ENCODE data around the gene GCK. TPM values are rescaled to one million over a fixed set of nuclear protein-coding genes. Genes with fewer than 3 reads are reported as not detected.

GCK gene
- total RNA-seq, 2 experiments from 2014 or later = 0.53 to 1.3 TPM

DNA sequence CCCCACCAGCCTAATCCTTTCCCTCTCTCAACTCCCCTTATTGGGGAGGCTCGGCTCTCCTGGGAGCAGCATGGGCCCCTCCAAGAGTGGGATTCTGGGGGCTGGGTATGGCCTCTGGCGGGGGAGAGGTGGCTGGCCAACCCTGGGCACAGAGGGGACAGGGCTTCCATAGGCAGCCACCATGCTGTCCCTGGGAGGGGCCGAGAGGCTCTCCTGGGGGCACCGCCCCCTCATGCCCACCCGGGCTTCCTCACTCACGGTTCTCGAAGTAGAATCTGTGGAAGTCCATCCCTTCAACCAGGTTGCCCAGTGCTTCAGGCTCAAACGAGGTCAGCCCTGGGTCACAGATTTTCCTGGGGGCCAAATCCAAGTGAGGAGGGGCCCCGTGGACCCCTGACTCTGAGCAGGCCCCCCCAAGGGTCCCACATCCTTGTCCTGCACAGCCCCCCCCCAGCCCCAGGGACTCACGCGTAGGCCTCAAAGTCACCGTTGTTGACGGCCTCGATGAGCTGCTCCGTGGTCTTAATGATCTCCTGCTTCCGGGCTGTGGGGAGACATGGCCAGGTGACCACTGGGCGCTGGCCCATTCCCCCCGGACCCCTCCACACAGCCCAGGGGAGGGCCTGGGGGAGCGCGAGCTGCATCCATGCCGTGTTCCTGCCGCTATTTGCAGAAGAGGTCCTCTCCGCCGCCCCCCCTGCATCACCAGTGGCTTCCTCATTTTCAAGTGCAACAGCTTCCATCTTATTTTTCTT lies 31.3 kb upstream of the GCK start:
- POLR2A ChIA-PET = no interaction called here
- Mint-ChIP-seq H3K9me3 (ENCODE audit: low read depth) (no peaks in the 10 kb centered on the region), H3K27ac (no peak overlapping the region), H3K4me3 (no peak overlapping the region), H3K27me3 (no peaks in the 10 kb centered on the region), H3K4me1 (no peaks in the 10 kb centered on the region), H3K36me3 (ENCODE audit: low read depth) (no peaks in the 10 kb centered on the region)
- no peak for ATAC-seq
- intact Hi-C loops (cut with DNase I, micrococcal nuclease) = no loop called here
- CTCF ChIA-PET = interaction anchor here (0.5 kb wide), 1 partner anchor 503 kb away, joined by 3 read pairs; no protein-coding TSS in a partner anchor
- DNase-seq = no peak

DNA sequence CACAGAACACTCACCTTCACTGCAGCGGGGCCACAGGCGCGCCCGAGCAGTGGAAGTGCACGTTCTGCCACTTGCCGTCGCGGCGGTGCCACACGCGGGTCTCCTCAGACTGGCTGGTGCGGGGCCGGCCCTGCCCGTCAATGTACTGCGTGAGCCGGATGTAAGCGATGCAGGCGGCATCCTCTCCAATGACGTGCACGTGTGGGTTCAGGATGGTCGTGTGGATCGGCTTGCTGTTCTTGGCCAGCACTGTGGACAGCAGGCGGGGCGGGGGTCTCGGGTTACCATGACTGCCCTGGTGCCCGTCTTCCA lies 30.8 kb upstream of the GCK start:
- Mint-ChIP-seq H3K27me3 (no peaks in the 10 kb centered on the region), H3K4me1 (no peaks in the 10 kb centered on the region), H3K9me3 (ENCODE audit: low read depth) (no peaks in the 10 kb centered on the region), H3K4me3 (no peak overlapping the region), H3K27ac (no peak overlapping the region), H3K36me3 (ENCODE audit: low read depth) (no peaks in the 10 kb centered on the region)
- intact Hi-C loops (cut with DNase I, micrococcal nuclease) = no loop called here
- ATAC-seq = no peak
- no peak for DNase-seq
- POLR2A ChIA-PET = no interaction called here
- CTCF ChIA-PET = no interaction called here

DNA sequence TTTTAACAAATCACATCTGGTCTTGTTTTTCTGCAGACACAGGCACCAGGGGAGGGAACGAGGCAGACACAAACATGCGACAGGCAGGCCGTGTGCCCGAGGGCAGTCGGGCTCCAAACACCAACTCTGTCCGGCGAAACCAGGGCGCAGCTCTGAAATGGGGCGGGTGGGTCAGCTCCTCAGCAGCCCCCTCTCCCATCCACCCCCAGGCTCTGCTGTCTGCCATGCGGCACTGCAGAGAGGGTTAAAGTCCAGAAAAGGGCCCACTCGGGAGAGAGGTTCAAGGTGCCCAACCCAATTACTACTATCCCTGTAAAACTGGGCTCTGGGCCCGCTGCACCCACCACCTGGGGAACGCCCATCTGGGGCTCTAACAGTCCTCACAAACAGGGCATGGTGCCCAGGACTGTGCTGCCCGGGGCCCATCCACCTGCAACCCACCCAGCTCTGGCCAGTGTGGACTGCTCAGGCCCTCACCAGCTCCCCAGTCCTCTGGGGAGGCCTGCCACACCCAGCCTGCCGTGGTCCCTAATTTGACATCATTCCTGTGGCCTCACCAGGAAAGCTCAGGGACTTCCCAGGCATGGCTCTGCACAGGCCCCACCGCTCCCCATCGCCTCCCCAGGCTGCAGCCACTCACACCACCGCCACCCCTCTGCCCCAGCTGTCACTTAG lies 30.3 kb upstream of the GCK start:
- no peak overlapping the region for H3K27ac Mint-ChIP-seq
- POLR2A ChIA-PET = interaction anchor here (0.6 kb wide), 1 partner anchor 132 kb away, joined by 3 read pairs; no protein-coding TSS in a partner anchor
- no peaks in the 10 kb centered on the region for H3K36me3 Mint-ChIP-seq (ENCODE audit: low read depth)
- DNase-seq = no peak
- ATAC-seq = no peak
- no peaks in the 10 kb centered on the region for H3K27me3 Mint-ChIP-seq
- intact Hi-C loops (cut with DNase I, micrococcal nuclease) = no loop called here
- CTCF ChIA-PET = interaction anchor here (0.6 to 1.0 kb wide), 2 partner anchors 21 to 49 kb away, joined by 3 read pairs; no protein-coding TSS in a partner anchor
- no peaks in the 10 kb centered on the region for H3K4me1 Mint-ChIP-seq
- no peak overlapping the region for H3K4me3 Mint-ChIP-seq
- no peaks in the 10 kb centered on the region for H3K9me3 Mint-ChIP-seq (ENCODE audit: low read depth)

DNA sequence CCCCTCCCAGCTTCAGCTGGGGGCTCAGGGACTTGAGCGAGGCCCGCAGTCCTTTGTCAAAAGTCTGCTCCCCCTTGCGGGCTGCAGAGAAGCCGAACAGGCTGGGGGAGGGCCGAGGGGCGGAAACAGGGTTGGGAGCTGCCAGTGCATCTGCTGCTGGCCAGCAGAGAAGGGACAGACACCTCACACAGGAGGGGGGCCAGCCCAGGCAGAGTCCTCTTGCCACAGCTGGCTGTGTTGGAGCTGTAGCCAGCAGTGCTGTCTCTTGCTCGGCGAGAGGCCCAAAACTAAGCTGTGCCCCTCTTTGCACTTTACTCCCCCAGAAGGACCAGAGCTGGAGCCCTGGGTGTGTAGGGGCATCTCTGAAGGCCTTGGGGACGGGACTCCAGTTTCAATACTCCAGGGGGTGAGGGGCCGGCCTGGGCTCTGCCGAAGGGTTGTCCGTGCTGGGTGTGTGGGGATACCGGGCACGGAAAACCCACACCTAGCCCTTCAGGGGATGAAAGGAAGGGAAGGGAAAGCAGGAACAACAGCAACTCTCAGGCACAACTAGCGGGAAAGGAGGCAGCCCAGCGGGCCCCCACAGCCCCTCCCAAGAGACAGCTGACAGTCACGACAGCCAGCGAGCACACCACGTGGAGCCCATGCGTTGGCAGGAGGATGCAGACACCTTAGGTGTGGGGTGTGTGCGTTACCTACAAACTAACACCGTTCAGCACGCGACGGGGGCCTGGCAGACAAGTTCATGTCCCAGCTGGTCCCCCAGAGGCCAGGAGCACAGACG lies 29.4 kb upstream of the GCK start:
- POLR2A ChIA-PET = no interaction called here
- no peaks in the 10 kb centered on the region for H3K9me3 Mint-ChIP-seq (ENCODE audit: low read depth)
- no peak for DNase-seq

DNA sequence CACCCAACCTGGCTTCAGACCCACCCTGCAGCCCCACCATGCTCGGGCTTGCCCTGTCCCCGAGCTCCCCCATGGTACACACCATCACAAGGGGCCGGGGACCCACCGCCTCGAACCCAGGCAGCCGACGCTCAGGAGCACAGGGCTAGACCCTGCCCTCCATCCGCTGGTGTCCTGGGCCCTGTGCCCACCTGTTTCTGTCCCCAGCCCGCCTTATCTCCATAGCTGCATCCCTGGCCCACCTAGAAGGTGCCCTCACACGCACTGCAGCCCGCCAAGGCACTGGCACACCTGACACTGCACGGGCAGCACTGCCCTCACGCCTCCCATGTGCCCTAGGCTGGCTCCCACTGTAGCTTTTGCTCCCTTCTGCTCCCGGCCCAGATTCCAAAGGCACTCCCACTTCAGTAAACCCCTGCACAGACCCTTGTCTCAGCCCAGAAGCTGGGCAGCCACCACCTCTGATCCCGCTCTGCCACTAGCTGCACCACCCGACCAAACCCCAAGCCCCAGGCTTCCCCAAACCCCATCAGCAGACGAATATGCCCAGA lies 28.7 kb upstream of the GCK start:
- Mint-ChIP-seq H3K4me1 (no peaks in the 10 kb centered on the region), H3K27me3 (no peaks in the 10 kb centered on the region), H3K4me3 (no peak overlapping the region), H3K27ac (no peak overlapping the region), H3K36me3 (ENCODE audit: low read depth) (peaks cover 4% of the 10 kb centered on the region), H3K9me3 (ENCODE audit: low read depth) (no peaks in the 10 kb centered on the region)
- CTCF ChIA-PET = no interaction called here
- DNase-seq (no peak), ATAC-seq (no peak)
- intact Hi-C loops (cut with DNase I, micrococcal nuclease) = no loop called here
- POLR2A ChIA-PET = no interaction called here

More for the DNA sequence above, 29.4 kb upstream of the GCK start:
- H3K4me1 Mint-ChIP-seq = no peaks in the 10 kb centered on the region
- H3K27me3 Mint-ChIP-seq = no peaks in the 10 kb centered on the region
- H3K4me3 Mint-ChIP-seq = no peak overlapping the region
- H3K27ac Mint-ChIP-seq = no peak overlapping the region
- peaks cover 4% of the 10 kb centered on the region for H3K36me3 Mint-ChIP-seq (ENCODE audit: low read depth)
- intact Hi-C loops (cut with DNase I, micrococcal nuclease) = no loop called here
- CTCF ChIA-PET = interaction anchor here (0.6 to 1.0 kb wide), 2 partner anchors 22 to 50 kb away, joined by 3 read pairs; no protein-coding TSS in a partner anchor
- ATAC-seq = no peak

DNA sequence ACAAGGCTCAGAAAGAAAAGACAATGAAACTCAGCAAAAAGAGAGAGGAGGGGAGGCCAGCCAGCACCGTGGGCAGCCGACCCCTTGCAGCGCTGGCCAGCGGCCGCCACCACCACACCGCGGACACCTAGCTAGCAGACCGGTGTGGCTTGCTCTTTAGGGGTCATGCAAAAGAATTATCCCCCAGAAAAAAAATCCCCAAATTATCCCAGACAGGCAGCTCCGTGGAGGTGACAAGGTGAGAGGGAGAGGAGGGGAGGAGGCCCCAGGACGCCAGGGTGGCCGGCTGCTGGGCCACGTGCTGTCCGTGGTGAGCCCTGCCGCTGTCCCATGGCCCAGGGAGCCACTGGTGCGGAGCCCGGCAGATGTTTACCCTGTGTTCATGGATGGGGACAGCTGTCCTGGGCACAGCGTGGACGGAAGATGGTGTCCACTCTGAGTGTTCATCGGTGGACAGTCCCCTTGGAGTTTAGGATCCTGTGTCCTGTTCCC lies 28.0 kb upstream of the GCK start:
- POLR2A ChIA-PET = no interaction called here
- intact Hi-C loops (cut with DNase I, micrococcal nuclease) = no loop called here

DNA sequence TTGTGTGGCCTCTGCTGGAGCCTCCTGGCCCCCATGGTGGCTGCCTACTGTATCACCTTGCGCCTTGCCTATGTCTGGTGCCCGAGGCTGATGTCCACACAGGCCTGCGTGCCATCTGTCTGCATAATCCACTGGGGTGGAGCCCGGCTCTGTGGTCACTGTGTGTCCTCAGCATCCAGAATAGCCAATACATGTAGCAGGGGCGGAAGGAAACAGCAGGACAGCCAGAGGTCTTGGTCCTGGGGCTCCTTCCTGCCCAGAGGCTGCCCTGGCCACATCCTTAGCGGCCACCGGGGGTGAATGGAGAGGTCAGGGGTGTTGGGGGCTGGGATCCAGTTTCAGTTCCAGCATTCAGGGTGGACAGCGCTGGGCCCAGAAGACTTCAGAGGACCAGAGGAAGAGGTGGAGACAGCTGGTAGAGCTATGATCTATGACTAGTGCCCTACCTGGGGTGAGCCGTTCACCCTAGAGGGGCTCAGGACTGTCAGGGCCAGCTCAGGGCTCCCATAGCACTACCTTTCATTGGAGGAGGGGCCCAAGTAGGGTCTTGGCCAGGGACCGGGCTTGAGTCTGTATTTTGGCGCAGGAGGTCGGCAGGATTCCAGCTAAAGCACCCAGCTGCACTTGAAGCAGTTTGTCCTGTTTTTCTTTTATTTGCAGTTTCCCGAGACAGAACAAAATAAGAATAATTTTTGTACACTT lies 27.4 kb upstream of the GCK start:
- DNase-seq (no peak), ATAC-seq (no peak)
- H3K4me3 Mint-ChIP-seq = no peak overlapping the region
- ChIA-PET CTCF (no interaction called here), POLR2A (no interaction called here)
- no peaks in the 10 kb centered on the region for H3K27me3 Mint-ChIP-seq
- intact Hi-C loops (cut with DNase I, micrococcal nuclease) = no loop called here
- H3K36me3 Mint-ChIP-seq (ENCODE audit: low read depth) = peaks cover 5% of the 10 kb centered on the region
- no peaks in the 10 kb centered on the region for H3K9me3 Mint-ChIP-seq (ENCODE audit: low read depth)
- H3K27ac Mint-ChIP-seq = no peak overlapping the region
- H3K4me1 Mint-ChIP-seq = no peaks in the 10 kb centered on the region

More for the DNA sequence above, 28.0 kb upstream of the GCK start:
- Mint-ChIP-seq H3K27ac (no peak overlapping the region), H3K4me3 (no peak overlapping the region), H3K4me1 (no peaks in the 10 kb centered on the region), H3K9me3 (ENCODE audit: low read depth) (no peaks in the 10 kb centered on the region), H3K36me3 (ENCODE audit: low read depth) (peaks cover 4% of the 10 kb centered on the region), H3K27me3 (no peaks in the 10 kb centered on the region)
- no peak for DNase-seq
- no peak for ATAC-seq
- CTCF ChIA-PET = no interaction called here

DNA sequence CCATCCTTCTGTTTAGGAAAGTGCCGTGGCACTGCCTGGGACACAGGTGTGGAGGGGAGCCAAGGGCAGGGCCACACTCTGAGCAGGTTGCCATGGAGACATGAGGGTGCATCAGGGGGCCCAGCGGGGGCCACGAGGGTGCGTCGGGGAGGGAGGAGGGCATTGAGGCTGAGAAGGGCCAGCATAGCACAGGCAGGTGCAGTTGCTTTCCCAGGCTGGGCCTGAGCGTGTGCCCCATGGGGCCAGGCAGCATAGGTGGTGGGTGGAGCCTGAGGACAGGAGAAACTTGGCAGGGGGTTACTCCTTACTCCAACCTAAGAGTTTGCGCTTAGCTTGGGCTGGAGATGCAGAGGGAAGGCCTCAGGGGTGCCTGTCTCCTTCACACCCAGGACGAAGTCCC lies 26.8 kb upstream of the GCK start:
- peaks cover 8% of the 10 kb centered on the region for H3K36me3 Mint-ChIP-seq (ENCODE audit: low read depth)
- POLR2A ChIA-PET = no interaction called here
- no peaks in the 10 kb centered on the region for H3K4me1 Mint-ChIP-seq
- intact Hi-C loops (cut with DNase I, micrococcal nuclease) = no loop called here
- no peak overlapping the region for H3K4me3 Mint-ChIP-seq
- DNase-seq = no peak
- no peak overlapping the region for H3K27ac Mint-ChIP-seq
- ATAC-seq = no peak
- CTCF ChIA-PET = no interaction called here
- H3K9me3 Mint-ChIP-seq (ENCODE audit: low read depth) = no peaks in the 10 kb centered on the region
- no peaks in the 10 kb centered on the region for H3K27me3 Mint-ChIP-seq

DNA sequence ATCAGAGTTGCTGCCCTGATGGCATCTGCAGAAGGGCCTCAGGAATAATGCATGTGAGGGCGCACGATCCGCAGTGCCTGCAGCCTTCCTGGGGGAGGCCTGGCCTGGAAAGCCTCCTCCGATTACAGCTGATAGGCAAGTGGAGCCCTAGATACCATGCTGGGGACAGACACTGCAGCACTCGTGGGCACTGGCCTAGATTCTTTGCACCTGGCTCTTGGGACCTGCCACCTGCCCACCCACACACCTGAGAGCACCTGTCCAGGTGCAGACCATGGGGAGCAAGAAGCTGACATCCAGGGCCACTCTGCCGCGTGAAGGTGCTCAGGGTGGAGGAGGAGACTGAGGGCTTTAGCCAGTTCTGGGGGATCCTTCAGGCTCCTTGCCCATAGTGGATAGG lies 26.3 kb upstream of the GCK start:
- ATAC-seq (no peak), DNase-seq (no peak)
- H3K36me3 Mint-ChIP-seq (ENCODE audit: low read depth) = peaks cover 8% of the 10 kb centered on the region
- ChIA-PET CTCF (no interaction called here), POLR2A (no interaction called here)
- no peak overlapping the region for H3K27ac Mint-ChIP-seq
- no peak overlapping the region for H3K4me3 Mint-ChIP-seq
- no peaks in the 10 kb centered on the region for H3K27me3 Mint-ChIP-seq
- intact Hi-C loops (cut with DNase I, micrococcal nuclease) = no loop called here
- H3K9me3 Mint-ChIP-seq (ENCODE audit: low read depth) = no peaks in the 10 kb centered on the region
- no peaks in the 10 kb centered on the region for H3K4me1 Mint-ChIP-seq

DNA sequence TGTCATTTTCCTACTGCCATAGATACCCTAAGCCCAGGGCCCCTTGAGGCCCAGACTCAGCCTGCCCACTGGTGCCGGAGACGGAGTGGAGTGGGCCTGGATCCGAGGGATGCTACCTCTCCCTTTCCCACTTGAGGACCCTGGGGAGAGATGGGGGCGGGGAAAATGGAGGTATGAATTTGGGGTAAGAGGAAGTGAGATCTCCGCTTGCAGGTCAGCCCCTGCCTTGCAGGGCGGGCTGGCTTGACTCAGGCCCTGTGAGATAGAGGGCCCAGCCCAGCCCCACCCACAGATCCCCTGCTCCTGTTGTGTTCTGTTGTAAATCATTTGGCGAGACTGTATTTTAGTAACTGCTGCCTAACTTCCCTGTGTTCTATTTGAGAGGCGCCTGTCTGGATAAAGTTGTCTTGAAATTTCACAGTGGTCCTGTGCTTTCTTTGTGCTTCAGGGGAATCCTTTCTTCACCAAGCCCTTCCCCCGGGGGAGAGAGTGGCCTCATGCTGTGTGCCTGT lies 24.7 kb upstream of the GCK start:
- POLR2A ChIA-PET = no interaction called here
- no peak overlapping the region for H3K4me3 Mint-ChIP-seq
- peaks cover 15% of the 10 kb centered on the region for H3K36me3 Mint-ChIP-seq (ENCODE audit: low read depth)
- CTCF ChIA-PET = interaction anchor here (0.6 kb wide), 1 partner anchor 12 kb away, joined by 3 read pairs; no protein-coding TSS in a partner anchor
- intact Hi-C loops (cut with DNase I, micrococcal nuclease) = no loop called here
- DNase-seq (no peak), ATAC-seq (no peak)
- no peaks in the 10 kb centered on the region for H3K27me3 Mint-ChIP-seq
- H3K4me1 Mint-ChIP-seq = no peaks in the 10 kb centered on the region
- no peak overlapping the region for H3K27ac Mint-ChIP-seq
- no peaks in the 10 kb centered on the region for H3K9me3 Mint-ChIP-seq (ENCODE audit: low read depth)
